Activated T-cell treated with anti-CD3 and anti-CD28 coated beads for 1 hour (primary cell): ENCODE results near the gene KIF6.
"Not testable (repeated sequence)": the region's sequence is repeated elsewhere in the genome, so short reads cannot be mapped to it uniquely, and the experiment has no call there.

ENCODE experiments used
- DNase-seq: peaks from one replicate; pipeline ENCODE4 v3.0.0-alpha.2; 2020; ENCODE audit warnings: low read depth

The KIF6 gene

GRCh38 chr6:39496915-39497314 lies 228.3 kb downstream of the KIF6 start:
- DNase-seq = no peak

GRCh38 chr6:39496456-39496855 lies 228.8 kb downstream of the KIF6 start:
- DNase-seq = no peak

GRCh38 chr6:39495640-39496039 lies 229.6 kb downstream of the KIF6 start:
- no peak for DNase-seq

GRCh38 chr6:39494998-39495397 lies 230.2 kb downstream of the KIF6 start:
- no peak for DNase-seq

GRCh38 chr6:39493777-39494176 lies 231.4 kb downstream of the KIF6 start:
- DNase-seq = no peak

GRCh38 chr6:39493174-39493573 lies 232.0 kb downstream of the KIF6 start:
- no peak for DNase-seq

- no peak for DNase-seq
These were observed 235.1 kb downstream of the KIF6 start for GRCh38 chr6:39490108-39490507.

GRCh38 chr6:39488255-39488879 lies 236.8 kb downstream of the KIF6 start:
- DNase-seq = no peak

- no peak for DNase-seq
These were observed 240.9 kb downstream of the KIF6 start for GRCh38 chr6:39484276-39484675.

- DNase-seq = not testable (repeated sequence)
These were observed 245.4 kb downstream of the KIF6 start for GRCh38 chr6:39479819-39480218.

GRCh38 chr6:39476670-39477069 lies 248.5 kb downstream of the KIF6 start:
- DNase-seq = no peak

GRCh38 chr6:39476151-39476550 lies 249.1 kb downstream of the KIF6 start:
- no peak for DNase-seq

- DNase-seq = no peak
These were observed 253.1 kb downstream of the KIF6 start for GRCh38 chr6:39471954-39472659.

- no peak for DNase-seq
These were observed 254.7 kb downstream of the KIF6 start for GRCh38 chr6:39470506-39470905.

- no peak for DNase-seq
These were observed 256.8 kb downstream of the KIF6 start for GRCh38 chr6:39468385-39468784.

GRCh38 chr6:39466631-39467030 lies 258.6 kb downstream of the KIF6 start:
- no peak for DNase-seq

GRCh38 chr6:39465539-39465938 lies 259.7 kb downstream of the KIF6 start:
- DNase-seq = no peak

- DNase-seq = no peak
These were observed 261.1 kb downstream of the KIF6 start for GRCh38 chr6:39464067-39464466.

- DNase-seq = no peak
These were observed 271.2 kb downstream of the KIF6 start for GRCh38 chr6:39453956-39454524.

- DNase-seq = no peak
These were observed 272.0 kb downstream of the KIF6 start for GRCh38 chr6:39453241-39453640.

- no peak for DNase-seq
These were observed 272.7 kb downstream of the KIF6 start for GRCh38 chr6:39452306-39453145.

- no peak for DNase-seq
These were observed 273.4 kb downstream of the KIF6 start for GRCh38 chr6:39451831-39452230.

- no peak for DNase-seq
These were observed 276.2 kb downstream of the KIF6 start for GRCh38 chr6:39449022-39449421.
